Neural crest cell (in vitro differentiated cells): ENCODE results near the gene C2CD2. TPM values are rescaled to one million over a fixed set of nuclear protein-coding genes. Genes with fewer than 3 reads are reported as not detected.

Source experiments
- DNase-seq: peaks from one replicate; pipeline ENCODE4 v3.0.0; 2021; ENCODE audit warnings: low read depth, mixed read lengths, low spot score
- H3K27ac Mint-ChIP-seq: one replicate; pipeline ENCODE4 v1.8.0; 2021; ENCODE audit warnings: mild to moderate bottlenecking, mixed read lengths; ENCODE audit not compliant: unreplicated experiment
- H3K27me3 Mint-ChIP-seq: 2 replicates; pipeline ENCODE4 v1.8.0; 2021; ENCODE audit warnings: low read depth, mild to moderate bottlenecking, mixed read lengths
- H3K36me3 Mint-ChIP-seq: 2 replicates; pipeline ENCODE4 v1.8.0; 2021; ENCODE audit warnings: low read depth, mild to moderate bottlenecking, mixed read lengths
- H3K4me1 Mint-ChIP-seq: 2 replicates; pipeline ENCODE4 v1.8.0; 2021; ENCODE audit warnings: mixed read lengths
- H3K4me3 Mint-ChIP-seq: one replicate; pipeline ENCODE4 v1.8.0; 2021; ENCODE audit warnings: mild to moderate bottlenecking, mixed read lengths
- H3K9me3 Mint-ChIP-seq: 2 replicates; pipeline ENCODE4 v1.8.0; 2021; ENCODE audit warnings: mixed read lengths
- CTCF ChIP-seq: fragments of 200-600 bp; sonication (generic); conservative IDR thresholded peaks from 2 replicates; pipeline ENCODE4 v1.5.0; 2021; ENCODE audit warnings: antibody characterized with exemption, mild to moderate bottlenecking
- total RNA-seq: library from RNA; stranded (reverse); gene quantifications from 2 replicates; pipeline ENCODE4 v1.2.1, GENCODE V29; 2021

C2CD2 gene
- total RNA-seq, 1 donor from 2014 or later, result 13.0 TPM

DNA sequence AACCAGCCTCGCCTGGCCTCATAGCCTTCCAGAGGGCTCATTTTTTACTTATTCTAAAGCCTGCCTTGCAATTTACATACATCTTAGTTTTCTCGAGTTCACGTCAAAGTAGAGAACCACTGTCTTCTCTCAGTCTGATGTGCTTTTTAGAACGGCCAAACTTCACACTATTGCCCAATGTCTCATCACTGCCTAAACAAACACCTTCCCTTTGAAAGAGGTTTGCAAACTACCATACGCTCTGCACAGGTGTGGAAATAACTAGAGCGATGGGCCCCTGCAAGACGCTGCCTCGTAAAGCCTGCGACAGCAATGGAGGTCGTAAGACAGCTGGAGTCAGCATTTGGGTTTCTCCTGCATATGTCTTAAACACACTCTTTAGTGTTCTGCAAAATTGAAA lies 97.2 kb downstream of the C2CD2 start:
- H3K9me3 Mint-ChIP-seq, result no peaks in the 10 kb centered on the region
- H3K4me1 Mint-ChIP-seq, result no peaks in the 10 kb centered on the region
- peak overlapping the region; percentile 80 for H3K27ac Mint-ChIP-seq
- no peak for TF ChIP-seq CTCF
- no peak overlapping the region for H3K4me3 Mint-ChIP-seq
- H3K27me3 Mint-ChIP-seq, result no peaks in the 10 kb centered on the region
- H3K36me3 Mint-ChIP-seq, result peaks cover 7% of the 10 kb centered on the region
- DNase-seq, result no peak

GRCh38 chr21:41854426-41854995 lies 99.3 kb downstream of the C2CD2 start:
- no peaks in the 10 kb centered on the region for H3K9me3 Mint-ChIP-seq
- H3K4me1 Mint-ChIP-seq, result peaks cover 4% of the 10 kb centered on the region

GRCh38 chr21:41852929-41853320 lies 100.9 kb downstream of the C2CD2 start:
- Mint-ChIP-seq H3K4me1 (peaks cover 7% of the 10 kb centered on the region), H3K4me3 (no peak overlapping the region), H3K27me3 (no peaks in the 10 kb centered on the region), H3K36me3 (peaks cover 10% of the 10 kb centered on the region), H3K27ac (no peak overlapping the region), H3K9me3 (no peaks in the 10 kb centered on the region)
- no peak for TF ChIP-seq CTCF
- DNase-seq, result no peak

More at GRCh38 chr21:41854426-41854995, 99.3 kb downstream of the C2CD2 start:
- H3K27me3 Mint-ChIP-seq, result no peaks in the 10 kb centered on the region
- DNase-seq, result no peak
- no peak overlapping the region for H3K4me3 Mint-ChIP-seq
- H3K36me3 Mint-ChIP-seq, result peaks cover 10% of the 10 kb centered on the region
- H3K27ac Mint-ChIP-seq, result no peak overlapping the region
- no peak for TF ChIP-seq CTCF

GRCh38 chr21:41852151-41852928 lies 101.5 kb downstream of the C2CD2 start:
- DNase-seq, result no peak
- peaks cover 9% of the 10 kb centered on the region for H3K4me1 Mint-ChIP-seq
- no peak for TF ChIP-seq CTCF
- H3K4me3 Mint-ChIP-seq, result no peak overlapping the region
- no peaks in the 10 kb centered on the region for H3K27me3 Mint-ChIP-seq
- no peaks in the 10 kb centered on the region for H3K9me3 Mint-ChIP-seq
- no peak overlapping the region for H3K27ac Mint-ChIP-seq
- peaks cover 10% of the 10 kb centered on the region for H3K36me3 Mint-ChIP-seq

DNA sequence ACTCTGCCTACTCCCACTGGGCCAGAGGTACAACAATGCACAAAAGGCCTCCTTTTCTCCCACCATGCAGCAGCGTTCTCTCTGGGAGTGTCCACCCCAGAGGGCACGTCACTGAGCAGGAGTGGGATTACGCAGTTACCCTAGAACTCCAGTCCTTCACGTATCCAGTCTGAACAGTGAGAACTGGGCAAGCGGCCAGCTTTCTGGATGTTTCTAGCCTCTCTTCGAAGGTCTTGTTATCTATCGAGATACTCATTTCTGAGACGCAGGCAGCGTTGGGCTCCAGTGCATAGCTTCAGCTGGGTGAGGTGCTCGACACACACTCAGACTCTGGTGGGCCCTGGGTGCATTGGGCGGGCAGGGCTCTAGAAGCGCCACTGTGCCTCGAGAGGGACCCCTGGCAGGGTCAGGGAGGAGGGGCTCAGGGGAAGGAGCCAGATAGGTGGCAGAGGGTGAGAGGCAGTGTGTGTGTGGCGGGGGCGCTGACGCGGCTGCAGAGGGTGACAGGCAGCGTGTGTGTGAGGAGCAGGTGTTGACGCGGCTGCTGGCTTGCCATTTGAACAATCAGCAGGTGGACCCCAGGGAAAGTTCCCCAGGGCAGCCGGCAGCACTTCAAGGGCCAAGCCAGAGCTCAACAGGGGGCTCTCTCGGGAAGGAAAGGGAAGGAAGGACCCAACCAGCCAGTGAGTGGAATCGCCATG lies 102.6 kb downstream of the C2CD2 start:
- no peak for DNase-seq
- no peak overlapping the region for H3K27ac Mint-ChIP-seq

More for the DNA sequence above, 102.6 kb downstream of the C2CD2 start:
- Mint-ChIP-seq H3K36me3 (peaks cover 6% of the 10 kb centered on the region), H3K27me3 (no peaks in the 10 kb centered on the region), H3K4me1 (peaks cover 15% of the 10 kb centered on the region), H3K4me3 (no peak overlapping the region), H3K9me3 (no peaks in the 10 kb centered on the region)
- no peak for TF ChIP-seq CTCF
